GM23248 (cell line): ENCODE results near the gene CYGB. TPM values are rescaled to one million over a fixed set of nuclear protein-coding genes. Genes with fewer than 3 reads are reported as not detected.

Experiments used
- DNase-seq: peaks from one replicate; pipeline ENCODE4 v3.0.0-alpha.2; 2015
- H2AFZ ChIP-seq: fragments of 200-600 bp; sonication (generic); 2 replicates; pipeline ENCODE4 v1.6.1; 2016; ENCODE audit warnings: antibody characterized with exemption
- H3F3A ChIP-seq: fragments of 200-600 bp; sonication (generic); 2 replicates; pipeline ENCODE4 v1.6.1; 2016; ENCODE audit warnings: mild to moderate bottlenecking, antibody characterized with exemption, mixed run types; ENCODE audit not compliant: insufficient read depth
- H3K27ac ChIP-seq: fragments of 200-600 bp; sonication (generic); 2 replicates; pipeline ENCODE4 v1.5.1; 2016; ENCODE audit warnings: mild to moderate bottlenecking
- H3K27me3 ChIP-seq: fragments of 200-600 bp; sonication (generic); replicated peaks from 2 replicates; pipeline ENCODE4 v1.6.1; 2016; ENCODE audit warnings: mild to moderate bottlenecking; ENCODE audit not compliant: insufficient read depth
- H3K36me3 ChIP-seq: fragments of 200-600 bp; sonication (generic); 2 replicates; pipeline ENCODE4 v1.6.1; 2016; ENCODE audit warnings: low read depth, mild to moderate bottlenecking
- H3K4me1 ChIP-seq: fragments of 200-600 bp; sonication (generic); 2 replicates; pipeline ENCODE4 v1.6.1; 2016; ENCODE audit warnings: mild to moderate bottlenecking; ENCODE audit not compliant: insufficient read depth
- H3K4me2 ChIP-seq: fragments of 200-600 bp; sonication (generic); one replicate; pipeline ENCODE4 v1.6.1; 2016; ENCODE audit warnings: mild to moderate bottlenecking; ENCODE audit not compliant: unreplicated experiment
- H3K4me3 ChIP-seq: fragments of 200-600 bp; sonication (generic); 2 replicates; pipeline ENCODE4 v1.5.1; 2016; ENCODE audit warnings: mild to moderate bottlenecking
- H3K79me2 ChIP-seq: fragments of 200-600 bp; sonication (generic); 2 replicates; pipeline ENCODE4 v1.6.1; 2016; ENCODE audit warnings: mild to moderate bottlenecking; ENCODE audit not compliant: insufficient read depth
- H3K9ac ChIP-seq: fragments of 200-600 bp; sonication (generic); 2 replicates; pipeline ENCODE4 v1.6.1; 2016; ENCODE audit warnings: mild to moderate bottlenecking
- H3K9me2 ChIP-seq: fragments of 200-600 bp; sonication (generic); 2 replicates; pipeline ENCODE4 v1.6.1; 2016; ENCODE audit warnings: mixed run types, mild to moderate bottlenecking, moderate library complexity; ENCODE audit not compliant: insufficient read depth
- H3K9me3 ChIP-seq: fragments of 200-600 bp; sonication (generic); one replicate; pipeline ENCODE4 v1.6.1; 2017; ENCODE audit warnings: low read depth
- H4K20me1 ChIP-seq: fragments of 200-600 bp; sonication (generic); 2 replicates; pipeline ENCODE4 v1.6.0; 2016; ENCODE audit not compliant: insufficient read depth
- EZH2 ChIP-seq: fragments of 200-600 bp; sonication (generic); IDR thresholded peaks from 2 replicates; pipeline ENCODE4 v1.6.1; 2018; ENCODE audit warnings: antibody characterized with exemption, mild to moderate bottlenecking; ENCODE audit not compliant: insufficient read depth, poor library complexity, severe bottlenecking
- EZH2phosphoT487 ChIP-seq: fragments of 200-600 bp; sonication (generic); IDR thresholded peaks from 2 replicates; pipeline ENCODE4 v1.6.1; 2018; ENCODE audit warnings: antibody characterized with exemption, moderate library complexity, mild to moderate bottlenecking, low read depth; ENCODE audit not compliant: insufficient read depth
- WGBS, 2 experiments: methylation state at CpG; one replicate each; pipeline ENCODE4 v1.1.6; 2015 to 2017; ENCODE audit warnings: low lambda C conversion rate in 2 of 2, low coverage in 1 of 2; ENCODE audit errors: missing lambda C conversion rate in 2 of 2; 5-methylcytosine and 5-hydroxymethylcytosine counted together
- in situ Hi-C: fragments of 300-500 bp; cut with MboI; formaldehyde crosslinking; loops from 2 replicates; pipeline ENCODE4 v1.15.0; 2020
- polyA plus RNA-seq: library from polyadenylated mRNA; unstranded; fragments of >200 nt; fragmentation: Nextera tagmentation; extraction: Ambion mirVana; gene quantifications from 2 replicates; pipeline ENCODE4 v1.2.1, GENCODE V29; 2016
- total RNA-seq: library from RNA; depleted of rRNA; stranded (reverse); fragments of >200 nt; shearing (Covaris generic); gene quantifications from 2 replicates; pipeline ENCODE4 v1.2.3, GENCODE V29; 2014

CYGB gene
- total and polyA plus RNA-seq, 2 experiments from 2014 or later: 1.1 to 8.3 TPM

- Histone ChIP-seq H2AFZ (no peak overlapping the region), H3K9me3 (no peaks in the 10 kb centered on the region), H3K4me2 (no peak overlapping the region), H3K4me3 (no peak overlapping the region), H3K9ac (no peak overlapping the region), H4K20me1 (no peaks in the 10 kb centered on the region), H3K79me2 (no peaks in the 10 kb centered on the region), H3K27me3 (no peaks in the 10 kb centered on the region), H3K36me3 (no peaks in the 10 kb centered on the region), H3K4me1 (no peaks in the 10 kb centered on the region), H3F3A (no peaks in the 10 kb centered on the region), H3K27ac (no peak overlapping the region), H3K9me2 (no peaks in the 10 kb centered on the region)
- no peak for DNase-seq
- WGBS, 2 experiments: 88 to 93% methylated on average over 9 to 11 of the region's 11 CpGs
- TF ChIP-seq EZH2 (no peak), EZH2phosphoT487 (no peak)
- in situ Hi-C loops: no loop called here
Measured at GRCh38 chr17:76574166-76574565, 36.7 kb upstream of the CYGB start.

DNA sequence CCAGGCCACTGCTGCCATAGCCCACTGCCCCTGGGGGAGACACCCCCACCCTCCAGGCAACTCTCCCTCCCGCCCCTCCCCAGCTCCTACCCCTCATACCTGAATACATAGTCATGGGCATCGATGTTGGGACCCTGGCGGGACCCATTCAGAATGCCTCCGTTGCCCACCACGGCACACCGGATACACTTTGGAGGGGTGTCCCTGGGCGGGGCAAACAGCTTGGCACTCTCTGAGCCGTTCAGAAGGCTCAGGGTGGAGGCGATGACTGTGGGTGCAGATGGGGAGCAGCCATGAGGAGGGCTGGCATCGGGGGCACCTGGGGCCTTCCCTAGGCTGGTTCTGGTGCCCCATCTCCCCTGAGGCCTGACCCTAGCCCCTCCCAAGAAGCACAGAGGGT lies 35.6 kb upstream of the CYGB start:
- WGBS, 2 experiments: 68 to 70% methylated on average over 9 to 10 of the region's 10 CpGs
- H4K20me1 ChIP-seq: no peaks in the 10 kb centered on the region
- DNase-seq: no peak
- no peaks in the 10 kb centered on the region for H3K79me2 ChIP-seq
- TF ChIP-seq EZH2 (no peak), EZH2phosphoT487 (no peak)
- no peaks in the 10 kb centered on the region for H3K27me3 ChIP-seq
- no peak overlapping the region for H3K4me2 ChIP-seq
- H3K9ac ChIP-seq: no peak overlapping the region
- H3K36me3 ChIP-seq: no peaks in the 10 kb centered on the region
- no peak overlapping the region for H3K4me3 ChIP-seq
- in situ Hi-C loops: no loop called here
- H3K4me1 ChIP-seq: no peaks in the 10 kb centered on the region
- H2AFZ ChIP-seq: no peak overlapping the region
- no peak overlapping the region for H3K27ac ChIP-seq
- no peaks in the 10 kb centered on the region for H3K9me3 ChIP-seq
- no peaks in the 10 kb centered on the region for H3K9me2 ChIP-seq
- no peaks in the 10 kb centered on the region for H3F3A ChIP-seq

DNA sequence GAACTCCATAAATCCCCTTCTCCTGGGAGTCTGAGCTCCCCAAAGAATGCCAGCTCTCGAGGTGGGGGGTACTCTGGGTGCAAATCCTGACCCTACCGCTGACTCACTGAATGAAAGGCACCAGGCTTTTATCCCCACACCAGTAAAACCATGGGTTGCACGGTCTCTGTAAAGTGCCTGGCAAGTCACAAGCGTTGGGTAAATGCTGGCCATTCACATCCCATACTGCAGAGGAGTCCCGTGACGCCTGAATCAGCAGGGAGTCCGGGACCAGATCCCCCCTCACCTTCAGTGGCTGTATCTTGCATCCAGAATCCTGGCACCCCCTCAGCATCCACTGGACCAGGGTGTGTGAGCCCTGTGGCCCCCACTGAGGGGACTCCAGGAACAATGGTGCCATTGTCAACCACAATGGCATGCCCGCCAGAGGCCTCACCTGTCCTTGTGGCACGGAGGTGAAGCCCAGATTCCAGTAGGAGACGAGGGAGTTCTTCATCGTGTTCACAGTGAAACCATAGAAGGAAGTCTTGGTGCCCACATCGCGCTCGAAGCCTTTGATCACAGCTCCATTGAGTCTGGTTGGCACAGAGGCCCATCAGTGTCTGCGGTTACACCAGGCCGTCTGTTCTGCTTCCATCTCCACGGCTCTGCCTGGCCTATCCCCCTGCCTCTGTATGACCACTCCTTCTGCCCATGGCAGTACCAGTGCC lies 34.8 kb upstream of the CYGB start:
- Histone ChIP-seq H3K4me2 (no peak overlapping the region), H3K36me3 (no peaks in the 10 kb centered on the region), H3F3A (peaks cover 2% of the 10 kb centered on the region; the same call in 1 of the 2 replicates), H2AFZ (no peak overlapping the region), H3K27ac (no peak overlapping the region), H3K9ac (no peak overlapping the region), H3K9me3 (no peaks in the 10 kb centered on the region), H3K9me2 (no peaks in the 10 kb centered on the region), H3K27me3 (no peaks in the 10 kb centered on the region), H3K4me1 (no peaks in the 10 kb centered on the region), H3K79me2 (no peaks in the 10 kb centered on the region), H4K20me1 (no peaks in the 10 kb centered on the region), H3K4me3 (no peak overlapping the region)
- in situ Hi-C loops: no loop called here
- WGBS, 2 experiments: 92 to 94% methylated on average over 17 of the region's 17 CpGs
- TF ChIP-seq EZH2phosphoT487 (no peak), EZH2 (no peak)
- no peak for DNase-seq

DNA sequence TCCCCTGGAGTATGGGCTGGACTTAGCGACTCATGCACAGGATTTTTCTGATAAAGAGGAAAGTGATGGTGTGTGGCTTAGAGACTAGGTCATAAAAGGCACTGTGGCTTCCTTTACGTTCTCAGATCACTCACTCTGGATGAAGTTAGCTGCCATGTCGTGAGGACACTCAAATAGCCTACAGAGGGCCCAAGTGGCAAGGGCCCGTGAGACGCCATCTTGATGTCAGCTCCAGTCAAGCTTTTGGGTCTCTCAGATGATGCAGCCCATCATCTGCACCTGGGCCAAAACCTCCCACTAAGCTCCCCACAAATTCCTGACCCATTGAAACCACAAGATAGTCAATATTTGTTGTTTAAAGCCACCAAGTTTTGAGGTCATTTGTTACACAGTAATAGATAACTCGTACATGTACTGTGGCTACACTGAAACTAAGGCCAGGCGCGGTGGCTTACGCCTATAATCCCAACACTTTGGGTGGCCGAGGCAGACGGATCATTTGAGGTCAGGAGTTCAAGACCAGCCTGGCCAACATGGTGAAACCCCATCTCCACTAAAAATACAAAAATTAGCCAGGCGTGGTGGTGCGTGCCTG lies 33.5 kb upstream of the CYGB start:
- Histone ChIP-seq H3F3A (peaks cover 13% of the 10 kb centered on the region), H3K9me2 (no peaks in the 10 kb centered on the region), H3K79me2 (peaks cover 3% of the 10 kb centered on the region; the same call in 1 of the 2 replicates), H3K27ac (no peak overlapping the region), H3K4me1 (no peaks in the 10 kb centered on the region), H2AFZ (no peak overlapping the region), H3K36me3 (no peaks in the 10 kb centered on the region), H3K4me3 (no peak overlapping the region), H3K27me3 (no peaks in the 10 kb centered on the region), H3K9ac (no peak overlapping the region), H4K20me1 (no peaks in the 10 kb centered on the region), H3K9me3 (no peaks in the 10 kb centered on the region), H3K4me2 (no peak overlapping the region)
- WGBS, 2 experiments: 91 to 95% methylated on average over 13 of the region's 13 CpGs
- TF ChIP-seq EZH2: no peak
- no peak for TF ChIP-seq EZH2phosphoT487
- in situ Hi-C loops: no loop called here
- DNase-seq: no peak
